NOMO-1 treated with DMSO at 0.1 percent for 48 hours (cell line): ENCODE measurements around the gene ODF2.
"Not testable (repeated sequence)": the region's sequence is repeated elsewhere in the genome, so short reads cannot be mapped to it uniquely, and the experiment has no call there.

Experiments
- DNase-seq: peaks from one replicate; lab custom pipeline; 2025; ENCODE audit not compliant: unreplicated experiment; lab: John Stamatoyannopoulos, UW

ODF2 gene

DNA sequence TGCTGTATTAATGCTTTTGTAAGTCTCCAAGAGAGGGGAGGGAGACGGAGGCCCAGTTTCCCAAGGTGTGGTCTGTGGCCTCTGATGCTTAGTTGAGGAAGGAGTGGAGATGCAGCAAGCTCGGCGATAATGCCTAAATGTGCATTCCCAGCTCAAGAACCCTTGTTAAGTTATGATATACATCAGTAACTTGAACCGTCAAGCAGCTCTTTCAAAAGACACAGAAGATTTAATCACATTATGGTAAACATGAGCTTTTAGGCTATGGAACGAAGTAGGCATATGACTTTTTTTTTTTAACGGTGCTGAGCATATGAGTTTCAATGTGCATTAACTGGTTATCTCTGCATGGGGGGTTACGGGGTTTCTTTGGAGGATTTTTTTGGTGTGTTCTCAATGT, 26.4 kb downstream of the ODF2 start:
- DNase-seq = no peak

DNA sequence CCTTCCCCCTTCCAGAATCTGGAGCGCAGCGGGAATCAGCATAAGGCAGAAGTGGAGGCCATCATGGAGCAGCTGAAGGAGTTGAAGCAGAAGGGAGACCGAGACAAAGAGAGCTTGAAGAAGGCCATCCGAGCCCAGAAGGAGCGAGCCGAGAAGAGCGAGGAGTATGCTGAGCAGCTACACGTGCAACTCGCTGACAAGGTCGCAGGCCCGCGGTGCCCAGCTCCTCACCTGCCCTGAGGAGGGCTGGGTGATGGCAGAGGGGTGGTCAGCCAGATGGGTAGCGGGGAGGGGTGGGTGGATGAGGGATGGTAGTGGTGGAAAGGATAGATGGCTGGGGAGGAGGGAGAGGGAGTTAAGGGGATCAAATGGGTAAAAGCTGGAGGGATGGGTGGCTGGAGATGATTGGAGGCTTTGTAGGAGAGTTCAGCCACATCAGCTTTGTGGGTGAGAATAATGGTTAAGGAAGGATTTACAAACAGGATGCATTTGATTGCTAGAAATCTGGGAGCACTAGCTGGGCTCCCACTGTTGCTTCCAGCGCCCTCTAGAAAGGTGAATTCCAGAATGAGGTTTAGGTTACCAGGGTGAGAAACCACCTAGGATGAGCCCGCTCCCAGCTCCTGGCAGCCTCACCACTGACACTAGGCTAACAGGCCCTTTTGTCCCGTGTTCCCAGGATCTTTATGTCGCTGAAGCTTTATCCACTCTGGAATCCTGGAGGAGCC, 29.0 kb downstream of the ODF2 start:
- DNase-seq = no peak

DNA sequence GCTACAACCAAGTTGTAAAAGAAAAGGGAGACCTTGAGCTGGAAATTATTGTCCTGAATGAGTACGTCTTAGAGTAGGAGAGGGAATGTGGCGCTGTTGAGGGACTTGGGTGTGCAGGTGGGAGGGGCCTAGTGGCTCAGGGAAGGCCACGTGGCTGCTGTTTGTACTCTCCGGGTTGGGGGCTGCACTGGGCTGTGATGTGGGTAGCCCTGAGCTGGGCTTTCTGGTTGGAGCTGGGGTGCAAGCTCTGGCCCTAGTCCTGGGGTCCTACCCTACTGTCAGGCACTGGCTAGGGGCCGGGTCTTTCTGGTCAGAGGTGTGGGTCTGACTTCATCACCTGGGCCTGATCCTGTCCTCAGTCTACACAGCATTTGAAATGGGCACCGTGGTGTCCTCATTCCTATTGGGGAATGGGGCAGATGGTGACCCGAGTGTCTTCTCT, 29.6 kb downstream of the ODF2 start:
- DNase-seq = no peak

DNA sequence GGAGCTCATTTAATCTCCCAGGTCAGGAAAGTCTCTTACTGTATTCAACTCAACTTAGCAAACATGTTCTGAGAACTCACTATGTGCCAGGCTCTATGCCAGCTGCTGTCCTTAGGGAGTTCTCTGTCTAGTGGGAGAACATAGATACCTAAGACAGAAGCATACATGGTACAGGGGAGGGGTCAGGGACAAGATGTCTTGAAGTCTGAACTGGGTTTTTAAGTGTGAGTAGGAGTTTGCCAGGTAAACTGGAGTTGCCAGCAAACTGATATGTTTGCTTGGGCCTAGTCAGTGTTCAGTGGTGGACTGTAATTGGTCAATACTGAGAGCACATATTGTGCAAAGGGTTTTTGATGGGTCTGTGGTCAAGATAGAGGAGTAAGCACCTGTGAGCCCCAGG, 30.4 kb downstream of the ODF2 start:
- no peak for DNase-seq

DNA sequence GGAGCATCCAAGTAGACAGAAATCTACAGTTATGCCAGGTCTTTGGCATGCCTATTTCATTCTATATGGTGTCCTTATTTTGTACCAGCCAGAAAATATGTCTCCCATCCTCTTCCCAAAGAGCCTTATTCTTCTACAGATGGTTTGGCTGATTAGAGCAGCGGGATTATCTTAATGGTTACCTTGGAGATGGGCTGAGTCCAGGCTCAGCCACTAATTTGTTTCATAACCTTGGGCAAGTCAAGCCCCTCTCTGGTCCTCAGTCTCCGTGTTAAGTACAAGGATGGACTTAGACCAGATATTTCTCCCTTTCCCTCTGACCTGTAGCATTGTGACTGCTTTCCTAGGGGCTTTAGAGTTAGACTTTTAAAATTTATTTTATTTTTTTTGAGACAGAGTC, 37.6 kb downstream of the ODF2 start:
- DNase-seq = no peak

DNA sequence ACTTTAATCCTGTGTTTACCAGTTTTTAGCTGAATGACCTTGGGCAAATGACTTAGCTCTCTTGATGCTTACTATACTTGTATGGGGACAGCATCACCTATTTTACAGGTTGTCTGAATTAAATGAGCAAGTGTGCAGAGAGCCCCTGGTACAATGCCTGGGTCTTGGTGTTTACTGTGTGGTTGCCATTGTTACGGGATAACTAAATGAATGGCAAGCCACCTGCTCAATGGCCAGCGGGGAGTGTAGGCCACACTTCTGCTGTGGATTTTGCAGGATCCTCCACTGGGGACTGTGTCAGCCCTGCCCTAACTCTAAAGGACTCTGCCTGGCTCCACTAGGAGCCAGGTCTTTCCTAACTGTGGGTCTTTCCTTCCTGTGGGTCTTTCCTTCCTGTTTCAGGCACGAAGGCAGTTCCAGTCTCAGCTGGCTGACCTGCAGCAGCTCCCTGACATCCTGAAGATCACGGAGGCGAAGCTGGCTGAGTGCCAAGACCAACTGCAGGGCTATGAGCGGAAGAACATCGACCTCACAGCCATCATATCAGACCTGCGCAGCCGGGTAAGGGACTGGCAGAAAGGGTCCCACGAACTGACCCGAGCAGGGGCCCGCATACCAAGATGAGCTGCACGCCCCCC, 38.4 kb downstream of the ODF2 start:
- DNase-seq = no peak

DNA sequence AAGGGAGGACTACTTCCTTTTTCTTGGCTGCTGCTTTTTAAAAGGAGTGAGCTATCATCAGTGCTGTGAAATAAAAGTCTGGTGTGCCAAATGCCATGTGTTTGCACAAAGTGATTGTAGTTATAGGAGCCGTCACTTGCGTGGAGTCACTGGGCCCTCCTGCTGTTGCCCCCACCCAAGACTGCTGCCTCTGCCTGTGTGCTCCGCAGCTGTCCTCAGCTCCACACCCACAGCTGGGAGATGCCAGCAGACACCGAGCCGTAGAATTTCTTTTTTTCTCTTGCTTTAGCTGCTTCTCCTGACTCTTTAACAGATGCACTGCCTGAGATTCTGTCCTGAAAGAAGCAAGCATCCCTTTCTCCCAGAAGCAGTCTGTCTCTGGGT, 38.9 kb downstream of the ODF2 start:
- DNase-seq = no peak

DNA sequence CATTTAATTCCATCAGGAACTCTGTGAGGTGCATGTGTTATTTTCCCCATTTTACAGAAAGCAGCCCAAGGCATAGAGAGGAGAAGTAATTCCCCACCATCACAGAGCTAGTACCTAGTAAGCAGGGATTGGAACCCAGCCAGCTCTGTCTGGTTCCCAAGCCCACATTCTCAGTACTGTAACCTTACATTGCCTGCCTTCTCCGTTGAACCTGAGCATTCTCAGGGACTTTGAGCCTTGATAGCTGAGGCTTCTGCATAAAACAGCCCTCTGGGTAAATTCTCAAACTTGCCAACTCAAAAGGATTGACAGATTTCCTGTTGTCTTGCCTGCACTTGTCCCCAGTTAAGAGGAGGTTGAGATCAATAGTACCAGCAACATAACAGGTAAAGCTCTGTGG, 39.5 kb downstream of the ODF2 start:
- no peak for DNase-seq

DNA sequence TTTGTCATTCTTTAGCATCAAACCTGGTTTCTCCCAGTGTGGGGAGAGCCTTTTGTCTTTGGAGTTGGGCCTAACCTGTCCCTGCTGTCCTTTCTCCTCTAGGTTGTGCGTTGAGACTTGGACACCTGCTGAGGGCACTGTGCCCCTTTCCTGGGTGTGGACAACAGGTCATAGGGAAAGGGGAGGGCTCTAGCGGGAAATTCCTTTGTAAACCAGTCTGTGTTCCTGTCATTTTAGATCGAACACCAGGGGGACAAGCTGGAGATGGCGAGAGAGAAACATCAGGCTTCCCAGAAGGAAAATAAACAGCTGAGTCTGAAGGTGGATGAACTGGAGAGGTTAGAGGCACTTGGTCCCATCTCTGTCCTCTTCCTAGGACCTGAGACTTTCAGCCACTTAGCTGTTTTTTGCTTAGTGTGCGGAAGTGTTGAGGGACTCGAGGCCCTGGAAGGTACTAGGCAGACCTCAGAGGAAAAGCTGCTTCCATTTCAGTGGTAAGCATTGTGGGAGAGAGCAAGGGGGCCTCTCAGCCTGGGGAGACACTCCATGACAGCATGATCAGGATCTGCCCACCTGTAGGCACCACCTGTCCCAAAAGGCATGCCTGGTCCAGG, 40.1 kb downstream of the ODF2 start:
- no peak for DNase-seq

DNA sequence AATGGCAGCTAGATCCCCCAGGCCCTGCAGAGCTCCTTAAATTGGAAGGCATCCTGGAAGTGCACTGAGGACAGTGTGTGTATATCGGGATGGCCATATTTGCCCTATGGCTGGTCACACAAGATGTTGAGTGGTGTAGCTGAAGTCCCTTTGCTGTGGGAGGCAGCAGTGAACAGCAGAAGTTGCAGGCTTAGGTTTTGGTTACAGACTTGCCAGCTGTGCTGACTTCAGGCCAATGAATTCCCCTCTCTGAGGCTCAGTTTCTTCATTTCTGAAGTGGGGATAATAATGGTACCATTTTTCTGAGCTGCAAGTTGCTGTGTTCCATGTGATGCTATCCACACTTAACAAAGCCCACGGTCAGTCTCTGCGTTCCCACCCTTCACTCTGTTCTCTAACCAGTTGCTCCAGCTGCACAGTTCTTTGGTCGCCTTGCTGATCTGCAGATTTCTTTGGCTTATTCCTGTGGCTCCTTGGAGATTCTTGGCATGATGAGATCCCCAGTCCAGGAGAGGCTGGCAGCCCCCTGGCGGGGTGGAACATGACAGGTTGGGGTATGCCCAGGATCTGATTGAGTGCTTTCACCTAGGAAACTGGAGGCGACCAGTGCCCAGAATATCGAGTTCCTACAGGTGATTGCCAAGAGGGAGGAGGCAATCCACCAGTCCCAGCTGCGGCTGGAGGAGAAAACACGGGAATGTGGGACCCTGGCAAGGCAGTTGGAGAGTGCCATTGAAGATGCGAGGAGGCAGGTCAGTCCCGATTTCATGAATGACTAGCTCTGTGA, 42.2 kb downstream of the ODF2 start:
- DNase-seq = no peak

DNA sequence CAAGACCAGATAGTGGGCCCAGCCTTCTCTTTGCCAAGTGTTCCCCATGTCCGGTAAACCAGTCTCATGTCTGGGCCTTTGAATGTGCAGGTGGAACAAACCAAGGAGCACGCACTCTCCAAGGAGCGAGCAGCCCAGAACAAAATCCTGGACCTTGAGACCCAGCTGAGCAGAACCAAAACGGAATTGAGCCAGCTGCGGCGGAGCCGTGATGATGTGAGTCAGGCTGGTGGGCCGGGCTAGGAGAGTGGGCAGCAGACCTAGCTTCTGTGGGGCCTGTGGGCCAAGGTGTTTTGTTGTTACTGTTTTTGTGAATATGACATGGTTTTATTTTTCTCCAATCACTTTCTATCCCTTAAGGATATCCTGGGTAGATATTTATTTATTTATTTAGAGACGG, 43.1 kb downstream of the ODF2 start:
- DNase-seq = no peak

DNA sequence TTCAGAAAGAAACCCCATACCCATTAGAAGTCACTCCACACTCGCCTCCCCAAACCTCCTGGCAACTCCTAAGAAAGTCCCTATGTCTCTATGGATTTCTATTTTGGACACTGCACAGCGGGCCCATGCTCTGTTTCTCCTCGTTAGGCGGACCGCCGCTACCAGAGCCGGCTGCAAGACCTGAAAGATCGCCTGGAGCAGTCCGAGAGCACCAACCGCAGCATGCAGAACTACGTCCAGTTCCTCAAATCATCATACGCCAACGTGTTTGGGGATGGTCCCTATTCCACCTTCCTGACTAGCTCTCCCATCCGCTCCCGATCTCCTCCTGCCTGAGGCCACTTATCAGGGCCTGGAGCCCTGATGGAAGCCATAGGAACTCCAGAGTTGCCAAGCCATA, 44.1 kb downstream of the ODF2 start:
- DNase-seq = no peak

DNA sequence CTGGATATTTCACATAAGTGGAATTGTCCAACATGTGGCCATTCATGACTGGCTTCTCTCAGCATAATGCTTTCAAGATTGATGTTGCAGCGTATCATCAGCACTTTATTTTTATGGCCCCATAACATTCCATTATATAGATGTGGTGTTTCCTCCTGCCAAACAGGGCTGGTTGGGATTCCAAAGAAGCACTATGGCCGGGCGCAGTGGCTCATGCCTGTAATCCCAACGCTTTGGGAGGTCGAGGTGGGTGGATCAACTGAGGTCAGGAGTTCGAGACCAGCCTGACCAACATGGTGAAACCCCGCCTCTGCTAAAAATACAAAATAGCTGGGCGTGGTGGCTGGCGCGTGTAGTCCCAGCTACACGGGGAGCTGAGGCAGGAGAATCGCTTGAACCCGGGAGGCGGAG, 47.6 kb downstream of the ODF2 start:
- not testable (repeated sequence) for DNase-seq

DNA sequence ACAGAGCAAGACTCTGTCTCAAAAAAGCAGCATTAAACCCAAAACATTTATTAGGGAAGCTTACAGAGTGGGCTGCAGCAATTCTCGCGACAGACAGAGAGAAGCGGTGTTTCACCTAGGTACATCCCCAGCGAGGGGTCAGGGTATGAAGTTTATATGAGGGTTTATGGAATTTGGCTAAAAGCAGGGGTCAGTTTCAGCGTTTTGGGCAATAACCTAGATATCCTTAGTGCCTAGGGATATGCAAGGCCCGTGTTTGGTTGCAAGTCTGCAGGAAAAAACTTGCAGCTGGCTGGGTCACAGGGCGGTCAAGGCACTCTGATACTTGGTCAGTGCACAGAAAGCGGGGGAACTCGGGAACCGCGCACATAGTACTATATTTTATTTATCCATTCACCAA, 48.1 kb downstream of the ODF2 start:
- no peak for DNase-seq

DNA sequence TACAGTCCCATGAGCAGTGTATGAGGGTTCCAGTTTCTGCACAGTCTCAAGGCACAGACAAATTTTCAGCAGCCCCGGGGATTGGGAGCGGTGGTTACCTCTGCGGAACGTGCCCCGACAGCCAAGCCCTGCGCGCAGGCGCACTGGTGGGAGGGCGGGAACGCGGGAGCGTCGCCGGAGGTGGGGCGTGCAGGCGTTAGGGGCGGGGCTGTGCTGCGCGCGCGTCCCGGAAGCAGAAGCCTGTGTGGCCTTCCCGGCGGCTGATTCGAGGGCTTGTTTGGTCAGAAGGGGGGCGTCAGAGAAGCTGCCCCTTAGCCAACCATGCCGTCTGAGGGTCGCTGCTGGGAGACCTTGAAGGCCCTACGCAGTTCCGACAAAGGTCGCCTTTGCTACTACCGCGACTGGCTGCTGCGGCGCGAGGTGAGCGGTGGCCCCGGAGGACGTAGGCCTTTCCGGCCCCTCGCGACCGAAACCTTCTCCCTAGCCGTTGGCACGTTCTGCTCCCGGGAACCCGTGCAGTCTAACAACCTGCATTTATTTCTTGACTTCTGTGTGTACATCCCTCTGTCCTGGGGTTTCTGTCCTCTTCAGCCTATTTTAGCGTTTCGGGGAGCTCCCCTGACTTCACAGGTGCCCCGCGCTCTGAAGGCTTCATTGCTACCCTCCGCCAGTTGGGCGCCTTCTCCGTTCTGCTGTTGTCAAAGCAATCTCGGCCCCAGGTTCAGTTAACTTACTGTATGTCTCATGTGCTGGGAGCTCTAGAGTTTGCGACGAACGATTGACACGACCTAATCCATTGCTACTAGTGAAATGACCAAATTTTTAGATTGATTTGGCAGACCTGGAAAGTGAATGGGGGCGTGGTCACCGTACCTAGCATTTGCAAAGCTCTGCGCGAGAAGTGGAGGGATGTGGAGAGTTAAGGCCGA, 48.9 kb downstream of the ODF2 start, which contains the start of gene GLE1:
TSS of gene GLE1 (plus strand) at position 235 of the 929 bp plus-strand sequence. CDS start at position 322, 87 bp downstream.
- DNase-seq = peak; percentile 86

DNA sequence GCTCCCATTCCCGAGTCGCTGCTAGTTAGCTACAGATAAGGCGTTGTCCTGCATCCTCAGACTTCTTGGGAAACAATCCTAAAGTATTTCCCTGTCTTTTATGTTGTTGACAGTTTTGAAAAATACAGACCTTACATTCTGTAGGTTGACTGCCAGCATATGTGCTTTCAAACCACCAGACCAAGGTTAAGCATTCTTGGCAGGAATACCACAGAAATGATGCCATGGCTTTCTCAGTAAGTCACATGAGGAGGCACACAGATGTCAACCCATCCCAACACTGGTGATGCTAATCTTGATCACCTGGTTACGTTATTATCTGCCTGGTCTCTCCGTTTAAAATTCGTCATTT, 49.6 kb downstream of the ODF2 start:
- DNase-seq = no peak

DNA sequence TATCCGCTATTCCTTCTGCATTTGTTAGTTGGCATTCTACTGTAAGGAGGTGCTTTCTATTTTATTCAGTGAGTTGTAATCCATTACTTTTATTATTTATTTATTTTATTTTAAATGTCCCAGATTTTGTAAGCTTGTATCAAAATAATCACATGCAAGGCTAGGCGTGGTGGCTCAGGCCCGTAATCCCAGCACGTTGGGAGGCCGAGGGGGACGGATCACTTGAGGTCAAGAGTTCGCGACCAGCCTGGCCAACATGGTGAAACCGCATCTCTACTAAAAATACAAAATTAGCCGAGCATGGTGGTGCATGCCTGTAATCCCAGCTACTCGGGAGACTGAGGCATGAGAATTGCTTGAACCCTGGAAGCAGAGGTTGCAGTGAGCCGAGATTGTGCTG, 50.1 kb downstream of the ODF2 start:
- not testable (repeated sequence) for DNase-seq

DNA sequence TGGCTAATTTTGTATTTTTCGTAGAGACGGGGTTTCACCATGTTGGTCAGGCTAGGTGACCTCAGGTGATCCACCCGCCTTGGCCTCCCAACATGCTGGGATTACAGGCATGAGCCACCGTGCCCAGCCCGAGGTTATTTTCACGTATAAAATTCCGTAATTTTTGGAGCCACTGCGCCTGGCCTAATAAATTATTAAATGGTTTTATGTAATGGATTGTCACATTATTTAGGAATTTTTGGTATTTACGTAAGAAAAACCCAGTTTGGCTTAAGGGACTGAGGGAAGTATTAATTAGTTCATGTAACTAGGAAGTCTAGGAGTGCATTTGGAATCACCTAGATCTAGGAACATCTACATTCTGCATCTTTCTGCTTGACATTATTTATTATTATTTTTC, 57.0 kb downstream of the ODF2 start:
- no peak for DNase-seq

DNA sequence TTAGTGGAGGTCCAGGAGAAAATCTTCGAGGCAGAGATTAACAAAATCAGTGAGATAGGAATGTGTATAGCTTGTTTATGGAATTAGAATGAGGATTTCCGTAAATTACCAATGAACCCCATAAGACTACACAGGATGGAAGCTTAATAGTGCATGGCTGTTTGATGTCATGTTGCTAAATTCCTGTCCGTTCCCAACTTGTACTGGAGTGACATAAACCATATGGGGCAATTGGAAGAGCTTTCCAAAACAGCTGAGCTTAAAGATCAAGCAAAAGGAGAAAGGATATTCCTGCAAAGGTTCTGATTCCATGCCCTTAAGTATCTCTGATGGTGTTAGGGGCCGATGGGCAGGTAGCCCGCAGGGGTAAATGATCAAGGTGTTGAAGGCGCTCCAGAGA, 66.2 kb downstream of the ODF2 start:
- no peak for DNase-seq

DNA sequence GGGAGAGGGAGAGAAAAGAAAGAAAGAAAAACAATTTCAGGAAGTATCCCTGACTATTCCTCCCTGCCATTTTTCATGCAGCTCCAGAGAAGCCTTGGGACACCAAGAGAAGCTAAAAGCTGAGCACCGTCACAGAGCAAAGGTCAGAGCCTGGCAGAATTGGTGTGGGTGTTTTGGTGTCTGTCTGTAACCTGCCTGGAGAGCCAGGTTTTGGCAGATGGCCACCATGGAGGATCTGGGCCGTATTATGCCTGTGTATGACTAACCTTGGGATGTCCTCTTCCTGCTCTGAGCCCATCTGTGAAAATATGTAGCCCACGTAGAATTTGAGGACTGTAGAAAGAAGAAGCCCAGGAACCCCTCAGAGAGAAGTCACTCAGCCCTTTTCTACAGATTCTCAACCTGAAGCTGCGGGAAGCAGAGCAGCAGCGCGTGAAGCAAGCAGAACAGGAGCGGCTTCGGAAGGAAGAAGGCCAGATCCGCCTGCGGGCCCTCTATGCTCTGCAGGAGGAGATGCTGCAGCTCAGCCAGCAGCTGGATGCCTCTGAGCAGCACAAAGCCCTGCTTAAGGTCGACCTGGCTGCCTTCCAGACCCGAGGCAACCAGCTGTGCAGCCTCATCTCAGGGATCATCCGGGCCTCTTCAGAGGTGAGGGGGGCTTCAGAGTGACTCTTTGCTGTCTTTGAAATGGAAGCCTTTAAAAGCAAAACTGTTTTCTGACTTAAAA, 67.6 kb downstream of the ODF2 start:
- DNase-seq = no peak
